ENCODE measurements around the gene ALAD.
"Not testable (repeated sequence)": the region's sequence is repeated elsewhere in the genome, so short reads cannot be mapped to it uniquely, and the experiment has no call there.

The ALAD gene

DNA sequence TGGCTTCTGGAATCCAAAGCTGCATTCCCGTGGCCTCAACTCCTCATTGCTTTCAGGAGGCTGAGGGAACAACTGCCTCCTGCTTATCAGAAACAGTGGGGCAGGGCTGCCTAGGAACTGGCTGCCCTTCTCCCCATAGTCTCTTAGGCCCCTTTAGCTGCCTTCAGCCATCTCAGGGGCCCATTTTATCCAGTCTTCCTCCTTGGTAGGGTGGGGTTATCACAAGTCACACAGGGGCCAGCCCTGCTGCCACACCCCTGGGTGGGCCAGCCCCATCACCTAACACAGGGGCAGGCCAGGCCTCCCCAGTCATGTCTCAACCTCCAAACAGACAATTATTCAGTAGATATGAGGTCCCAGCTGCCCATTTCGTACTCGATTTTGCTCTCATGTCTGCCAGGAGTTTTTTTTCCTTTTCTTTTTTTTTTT is 3.9 kb downstream of the ALAD start:
- DNase-seq = no peak

DNA sequence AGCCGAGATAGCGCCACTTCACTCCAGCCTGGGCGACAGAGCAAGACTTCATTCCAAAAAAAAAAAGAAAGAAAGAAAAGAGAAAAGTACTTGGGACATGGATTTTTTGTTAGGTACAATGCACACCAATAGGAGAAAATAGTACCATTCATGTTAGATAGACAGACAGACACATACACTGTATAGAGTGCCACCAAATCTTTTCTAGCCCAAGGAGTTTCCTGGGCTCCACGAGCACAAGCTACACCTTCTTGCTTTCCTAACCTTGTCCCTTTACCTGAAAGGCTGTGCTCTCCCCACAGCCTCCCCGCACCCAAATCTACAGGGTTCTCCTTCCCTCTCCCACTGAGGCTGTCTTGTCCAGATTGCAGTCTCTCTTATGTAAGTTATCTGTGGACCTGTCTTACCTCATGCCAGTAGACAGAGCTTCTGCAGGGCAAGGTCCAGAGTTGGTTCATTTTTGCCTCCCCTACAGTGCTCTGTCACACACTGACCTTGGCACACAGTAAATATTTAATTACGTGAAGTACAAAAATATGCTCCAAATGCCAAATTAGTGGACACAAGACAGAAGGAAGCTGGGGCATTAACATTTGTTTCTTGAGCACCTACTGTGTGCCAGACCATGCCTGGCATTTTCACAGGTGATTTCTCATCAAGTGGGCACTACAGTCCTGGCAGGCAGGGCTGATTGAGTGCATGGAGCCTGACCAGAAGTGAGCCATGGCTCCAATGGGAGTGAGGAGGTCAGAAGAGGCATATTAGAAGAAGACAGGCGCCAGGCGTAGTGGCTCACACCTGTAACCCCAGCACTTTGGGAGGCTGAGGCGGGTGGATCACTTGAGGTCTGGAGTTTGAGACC is 5.9 kb downstream of the ALAD start:
- DNase-seq = no peak

DNA sequence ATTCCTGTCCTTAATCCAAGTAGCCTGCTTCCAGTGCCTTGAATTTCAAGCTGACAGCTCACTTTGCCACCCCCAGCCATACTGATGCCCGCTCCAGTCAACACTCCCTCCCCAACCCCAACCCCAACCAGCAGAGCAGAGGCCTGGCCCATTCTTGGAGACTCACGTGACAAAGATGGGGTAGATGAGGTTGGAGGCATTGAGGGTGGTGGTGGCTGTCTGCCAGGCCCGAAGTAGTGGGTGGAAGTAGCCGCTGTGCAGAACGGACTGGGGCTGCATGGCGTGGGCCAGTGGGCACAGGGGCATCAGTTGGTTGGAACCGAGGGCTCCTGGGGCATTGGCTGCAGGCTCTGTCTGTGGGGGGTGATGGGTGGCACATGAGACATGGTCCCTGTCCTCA is 7.8 kb downstream of the ALAD start:
- DNase-seq = no peak

DNA sequence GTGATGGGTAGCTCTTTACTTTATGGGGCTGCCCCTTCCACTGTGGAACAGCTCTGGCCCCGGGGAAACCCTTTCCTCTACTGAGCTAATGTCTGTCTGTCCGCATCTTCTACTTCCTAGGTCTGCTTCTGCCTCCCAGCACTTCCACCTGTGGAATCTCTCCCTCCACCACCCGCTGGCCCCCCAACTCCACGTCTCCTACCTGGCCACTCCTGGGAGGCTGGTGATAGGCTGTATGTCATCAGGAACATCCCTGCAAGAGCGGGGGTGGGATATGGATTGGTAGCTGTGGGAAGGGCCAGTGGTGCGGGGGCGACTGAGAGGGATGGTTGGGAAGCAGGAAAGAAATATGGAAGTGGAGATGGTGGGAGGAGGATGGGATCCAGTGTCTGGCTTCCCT is 9.2 kb downstream of the ALAD start:
- no peak for DNase-seq

DNA sequence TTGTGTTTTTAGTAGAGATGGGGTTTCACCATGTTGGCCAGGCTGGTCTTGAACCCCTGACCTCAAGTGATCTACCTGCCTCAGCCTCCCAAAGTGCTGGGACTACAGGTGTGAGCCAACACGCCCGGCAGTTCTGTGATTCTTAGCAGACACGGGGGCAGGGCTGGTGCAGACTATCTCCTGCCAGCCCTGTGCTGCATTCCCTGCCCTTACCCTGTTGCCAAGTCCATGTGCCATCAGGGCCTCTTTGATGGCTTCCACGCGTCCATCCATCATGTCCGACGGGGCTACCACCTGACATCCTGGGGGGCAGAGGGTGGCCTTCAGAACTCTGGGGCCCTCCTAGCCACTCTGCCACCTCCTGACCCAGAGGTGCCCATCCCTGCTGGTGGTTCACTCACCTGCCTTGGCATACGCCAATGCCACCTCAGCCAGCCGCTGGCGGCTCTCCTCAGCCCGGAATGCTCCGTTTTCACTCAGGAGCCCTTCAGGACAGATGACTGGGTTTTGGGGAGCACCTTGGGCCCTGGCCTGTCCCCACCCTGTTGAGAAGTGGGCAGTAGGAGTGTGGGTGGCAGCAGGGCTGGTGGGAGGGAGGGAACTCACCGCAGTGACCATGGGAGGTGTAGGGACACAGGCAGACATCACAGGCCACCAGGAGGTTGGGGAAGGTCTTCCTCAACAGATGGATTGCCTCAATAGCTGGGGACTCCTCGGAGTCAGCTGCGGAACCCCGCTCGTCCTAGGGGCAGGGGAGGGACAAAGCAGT is 10.7 kb downstream of the ALAD start:
- DNase-seq = no peak

DNA sequence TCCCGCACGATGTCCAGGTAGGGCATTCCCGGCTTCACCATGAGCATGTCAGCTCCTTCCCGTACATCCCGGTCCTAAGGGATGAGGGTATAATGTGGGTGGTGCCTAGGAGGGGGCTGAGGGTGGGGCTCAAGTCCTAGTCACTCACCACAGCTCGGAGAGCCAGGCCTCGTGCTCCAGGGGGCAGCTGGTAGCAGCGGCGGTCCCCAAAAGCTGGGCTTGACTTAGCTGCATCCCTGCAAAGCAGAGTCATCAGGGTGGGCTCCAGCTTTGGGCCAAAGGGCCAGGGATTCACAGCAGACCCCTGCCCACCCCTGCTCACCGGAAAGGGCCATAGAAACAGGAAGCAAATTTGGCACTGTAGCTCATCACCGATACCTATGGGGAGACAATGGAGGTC is 11.6 kb downstream of the ALAD start:
- DNase-seq = no peak

DNA sequence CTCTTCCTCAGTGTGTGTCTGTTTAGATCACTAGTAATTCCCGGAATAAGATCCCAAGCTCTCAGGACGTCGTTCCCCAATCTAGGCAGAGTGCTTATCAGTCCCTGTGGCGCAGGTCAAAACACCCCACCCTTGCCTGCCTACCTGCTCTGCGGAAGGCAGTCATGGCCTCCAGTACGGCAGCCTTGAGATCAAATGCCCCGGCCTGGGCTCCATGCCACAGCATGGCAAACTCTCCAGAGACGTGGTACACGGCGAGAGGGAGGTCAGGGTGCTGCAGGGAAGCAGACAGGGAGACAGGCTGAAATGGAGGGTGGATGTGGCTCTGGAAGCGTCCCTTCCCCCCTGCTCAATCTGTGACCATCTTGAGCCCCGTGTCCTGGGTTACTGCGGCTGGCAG is 12.3 kb downstream of the ALAD start:
- DNase-seq = no peak

DNA sequence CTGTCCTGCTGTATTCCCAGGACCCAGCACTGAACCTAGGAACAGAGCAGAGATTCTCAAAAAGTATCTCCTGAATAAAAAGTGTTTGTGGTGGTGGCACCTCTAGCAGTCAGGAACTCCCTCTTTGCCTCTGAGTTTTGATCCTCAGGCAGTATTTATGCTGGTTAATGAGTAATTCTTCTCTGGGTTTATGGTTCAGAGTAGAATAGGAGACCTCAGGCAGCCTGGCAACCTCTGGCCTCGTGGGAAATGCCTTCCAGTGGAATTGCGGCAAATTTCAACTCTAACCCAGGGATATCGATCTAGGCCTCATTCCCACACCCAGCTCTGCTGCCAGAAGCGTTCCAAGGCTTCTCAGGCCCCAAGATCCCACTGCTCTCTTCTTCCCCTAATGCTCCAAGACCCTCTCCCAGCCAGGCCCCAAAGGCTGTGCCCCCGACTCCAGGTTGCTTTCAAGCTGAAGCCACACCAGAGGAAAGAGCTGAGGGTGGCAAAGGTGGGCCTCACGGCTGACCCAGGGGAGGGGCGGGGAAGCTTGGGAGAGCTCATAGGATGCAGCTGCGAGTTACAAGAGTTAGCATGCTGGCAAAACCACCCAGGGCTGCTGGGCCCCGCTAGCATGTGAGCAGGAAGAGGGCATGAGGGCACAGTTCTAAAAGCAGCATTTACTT is 13.4 kb downstream of the ALAD start:
- no peak for DNase-seq

DNA sequence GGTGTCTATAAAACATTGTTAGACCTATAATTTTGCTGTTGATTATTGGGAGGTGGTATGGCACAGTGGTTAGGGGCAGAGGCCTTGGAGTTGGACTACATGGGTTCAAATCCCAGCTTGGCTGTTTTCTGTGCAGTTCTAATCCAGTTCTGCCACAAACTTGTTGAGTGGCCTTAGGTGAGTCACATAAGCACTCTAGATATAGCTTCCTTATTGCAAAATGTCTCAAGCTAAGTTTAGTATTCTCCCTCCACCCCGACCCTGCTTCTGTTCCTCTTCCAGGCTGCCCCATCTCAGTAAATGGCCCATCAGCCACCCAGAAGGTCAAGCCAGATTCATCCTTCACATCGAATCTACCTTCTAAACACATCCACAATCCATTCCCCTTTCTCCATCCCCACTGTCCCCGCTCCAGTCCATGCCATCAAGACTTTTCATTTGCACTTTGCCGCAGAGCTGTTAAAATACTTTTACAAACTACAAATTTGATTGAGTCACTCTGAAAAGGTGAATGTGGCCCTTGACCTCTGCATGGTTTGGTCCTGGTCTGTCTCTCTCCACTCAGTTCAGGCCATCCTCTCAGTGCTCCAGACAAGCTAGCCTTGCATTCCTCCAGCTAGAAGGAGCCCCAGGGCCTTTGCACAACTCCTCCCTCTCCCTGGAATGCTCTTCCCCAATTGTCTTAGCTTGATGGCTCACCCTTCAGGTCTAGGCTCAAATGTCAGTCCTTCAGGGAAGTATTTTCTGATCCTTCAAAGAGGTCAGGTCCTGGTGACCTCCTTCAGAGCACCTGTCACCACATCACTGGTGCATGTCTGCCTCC is 14.3 kb downstream of the ALAD start:
- no peak for DNase-seq

DNA sequence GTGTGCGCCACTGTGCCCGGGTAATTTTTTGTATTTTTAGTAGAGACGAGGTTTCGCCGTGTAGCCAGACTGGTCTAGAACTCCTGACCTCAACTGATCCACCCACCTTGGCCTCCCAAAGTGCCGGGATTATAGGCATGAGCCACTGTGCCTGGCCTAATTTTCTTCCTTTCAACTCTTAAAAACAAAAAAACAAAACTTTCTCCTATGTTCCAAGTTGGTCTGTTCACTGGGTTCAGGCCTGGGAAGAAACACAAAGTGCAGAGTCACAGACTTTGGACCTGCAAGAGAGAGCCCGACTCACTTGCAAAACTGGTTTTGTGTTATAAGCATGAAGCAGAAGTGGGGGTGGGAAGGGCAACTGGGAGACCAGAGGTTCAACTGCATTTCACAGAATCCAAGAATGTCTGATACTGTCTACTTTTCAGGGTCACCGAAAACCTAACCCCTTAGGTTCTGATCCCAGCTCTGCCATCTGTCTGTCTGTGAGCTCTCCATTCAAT is 19.1 kb downstream of the ALAD start:
- DNase-seq = no peak

DNA sequence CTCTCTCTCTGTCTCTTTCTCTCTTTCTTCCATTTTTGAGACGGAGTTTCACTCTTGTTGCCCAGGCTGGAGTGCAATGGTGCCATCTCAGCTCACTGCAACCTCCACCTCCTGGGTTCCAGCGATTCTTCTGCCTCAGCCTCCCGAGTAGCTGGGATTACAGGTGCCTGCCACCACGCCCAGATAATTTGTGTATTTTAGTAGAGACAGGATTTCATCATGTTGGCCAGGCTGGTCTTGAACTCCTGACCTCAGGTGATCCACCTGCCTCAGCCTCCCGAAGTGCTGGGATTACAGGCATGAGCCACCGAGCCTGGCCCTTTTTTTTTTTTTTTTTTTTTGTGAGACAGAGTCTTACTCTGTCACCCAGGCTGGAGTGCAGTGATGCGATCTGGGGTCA is 19.6 kb downstream of the ALAD start:
- DNase-seq = not testable (repeated sequence)

DNA sequence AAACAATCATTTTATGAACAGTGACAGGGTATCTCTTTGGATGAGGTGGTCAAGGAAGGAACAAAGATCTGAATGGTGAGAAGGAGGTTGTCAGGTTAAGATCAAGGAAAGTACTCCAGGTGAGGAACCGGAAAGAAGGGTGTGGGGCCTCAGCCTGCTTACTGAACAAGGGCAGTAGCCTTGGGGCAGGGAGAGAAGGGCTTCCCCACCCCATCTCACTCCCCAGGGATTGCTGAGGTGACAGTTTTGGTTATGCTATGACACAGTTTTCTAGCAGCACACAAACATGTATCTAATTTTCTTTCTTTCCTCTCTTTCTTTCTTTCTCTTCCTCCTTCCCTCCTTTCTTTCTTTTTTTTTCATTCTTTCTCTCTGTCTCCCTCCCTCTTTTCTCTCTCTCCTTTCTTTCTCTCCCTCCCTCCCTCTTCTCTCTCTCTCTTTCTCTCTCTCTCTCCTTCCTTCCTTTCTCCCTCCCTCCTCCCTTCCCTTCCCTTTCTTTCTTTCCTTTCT is 20.2 kb downstream of the ALAD start:
- DNase-seq = no peak

DNA sequence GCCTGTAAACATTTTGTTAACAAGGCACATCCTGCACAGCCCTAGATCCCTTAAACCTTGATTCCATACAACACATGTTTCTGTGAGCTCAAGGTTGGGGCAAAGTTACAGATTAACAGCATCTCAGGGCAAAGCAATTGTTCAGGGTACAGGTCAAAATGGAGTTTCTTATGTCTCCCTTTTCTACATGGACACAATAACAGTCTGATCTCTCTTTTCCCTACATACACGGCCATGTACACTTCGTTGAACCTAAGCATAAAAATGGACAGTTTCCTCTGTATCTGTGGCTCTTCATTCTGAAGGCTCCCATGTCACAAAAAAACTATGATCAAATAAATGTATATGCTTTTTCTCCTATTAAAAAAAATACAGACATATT is 21.3 kb downstream of the ALAD start:
- not testable (repeated sequence) for DNase-seq

DNA sequence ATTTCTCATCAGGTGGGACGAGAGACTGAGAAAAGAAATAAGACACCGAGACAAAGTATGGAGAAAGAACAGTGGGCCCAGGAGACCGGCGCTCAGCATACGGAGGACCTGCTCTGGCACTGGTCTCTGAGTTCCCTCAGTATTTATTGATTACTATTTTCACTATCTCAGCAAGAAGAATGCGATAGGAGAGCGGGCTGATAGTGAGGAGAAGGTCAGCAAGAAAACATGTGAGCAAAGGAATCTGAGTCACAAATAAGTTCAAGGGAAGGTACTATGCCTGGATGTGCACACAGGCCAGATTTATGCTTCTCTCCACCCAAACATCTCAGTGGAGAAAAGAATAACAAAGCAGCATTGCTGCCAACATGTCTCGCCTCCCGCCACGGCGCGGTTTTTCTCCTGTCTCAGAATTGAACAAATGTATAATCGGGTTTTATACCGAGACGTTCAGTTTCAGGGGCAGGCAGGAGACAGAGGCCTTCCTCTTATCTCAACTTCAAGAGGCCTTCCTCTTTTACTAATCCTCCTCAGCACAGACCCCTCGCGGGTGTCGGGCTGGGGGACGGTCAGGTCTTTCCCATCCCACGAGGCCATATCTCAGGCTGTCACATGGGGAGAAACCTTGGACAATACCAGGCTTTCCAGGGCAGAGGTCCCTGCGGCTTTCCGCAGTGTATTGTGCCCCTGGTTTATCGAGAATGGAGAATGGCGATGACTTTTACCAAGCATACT is 21.8 kb downstream of the ALAD start:
- not testable (repeated sequence) for DNase-seq

DNA sequence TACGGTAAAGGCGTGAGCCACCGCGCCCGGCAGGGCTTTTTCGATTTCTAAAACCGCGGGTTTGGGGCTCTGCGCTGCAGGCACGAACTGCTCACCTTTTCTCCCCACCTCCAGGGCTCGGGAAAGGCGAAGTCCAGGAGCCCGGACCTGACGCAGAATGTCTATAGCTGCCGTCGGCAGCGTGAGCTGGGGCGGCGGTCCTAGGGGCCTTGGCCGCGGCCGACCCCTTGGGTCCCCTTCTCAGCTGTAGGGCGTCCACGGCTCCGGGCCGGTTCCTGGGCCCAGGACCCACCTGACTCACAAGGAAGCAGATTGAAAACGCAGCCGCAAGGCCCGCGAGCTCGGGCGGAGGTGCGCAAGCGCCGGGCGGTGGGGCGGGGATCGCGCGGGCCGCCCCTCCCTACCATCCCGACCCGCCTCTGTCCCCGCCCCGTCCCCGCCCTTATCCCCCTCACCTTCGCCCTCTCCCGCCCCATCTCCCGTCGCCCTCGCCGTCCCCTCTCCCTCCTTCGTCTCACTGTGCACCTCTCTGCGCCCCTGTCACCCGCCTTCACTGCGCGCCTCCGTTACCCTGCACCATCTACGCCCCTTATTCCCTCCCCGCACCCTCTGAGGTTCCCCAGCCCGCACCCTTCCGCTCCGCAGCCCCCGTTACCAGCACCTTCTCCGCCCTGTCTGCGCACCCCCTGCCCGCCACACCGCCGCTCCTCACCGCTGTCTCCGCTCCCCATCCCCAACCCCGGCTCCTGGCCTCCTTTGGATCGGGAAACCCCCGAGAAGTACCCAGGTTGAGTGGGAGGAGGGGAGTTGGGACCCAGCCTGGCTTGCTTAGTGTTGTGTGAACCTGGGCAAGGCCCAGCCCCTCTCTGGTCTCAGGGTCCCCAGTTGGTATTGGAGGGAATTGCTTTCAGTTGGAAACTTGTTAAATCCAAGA is 24.2 kb downstream of the ALAD start, which contains the start of gene HDHD3:
HDHD3 (minus strand) TSS at position 353 of the 934 bp plus-strand sequence. CDS start 2,632 bp downstream, outside the sequence.
- DNase-seq = peak; percentile 55 to 71

DNA sequence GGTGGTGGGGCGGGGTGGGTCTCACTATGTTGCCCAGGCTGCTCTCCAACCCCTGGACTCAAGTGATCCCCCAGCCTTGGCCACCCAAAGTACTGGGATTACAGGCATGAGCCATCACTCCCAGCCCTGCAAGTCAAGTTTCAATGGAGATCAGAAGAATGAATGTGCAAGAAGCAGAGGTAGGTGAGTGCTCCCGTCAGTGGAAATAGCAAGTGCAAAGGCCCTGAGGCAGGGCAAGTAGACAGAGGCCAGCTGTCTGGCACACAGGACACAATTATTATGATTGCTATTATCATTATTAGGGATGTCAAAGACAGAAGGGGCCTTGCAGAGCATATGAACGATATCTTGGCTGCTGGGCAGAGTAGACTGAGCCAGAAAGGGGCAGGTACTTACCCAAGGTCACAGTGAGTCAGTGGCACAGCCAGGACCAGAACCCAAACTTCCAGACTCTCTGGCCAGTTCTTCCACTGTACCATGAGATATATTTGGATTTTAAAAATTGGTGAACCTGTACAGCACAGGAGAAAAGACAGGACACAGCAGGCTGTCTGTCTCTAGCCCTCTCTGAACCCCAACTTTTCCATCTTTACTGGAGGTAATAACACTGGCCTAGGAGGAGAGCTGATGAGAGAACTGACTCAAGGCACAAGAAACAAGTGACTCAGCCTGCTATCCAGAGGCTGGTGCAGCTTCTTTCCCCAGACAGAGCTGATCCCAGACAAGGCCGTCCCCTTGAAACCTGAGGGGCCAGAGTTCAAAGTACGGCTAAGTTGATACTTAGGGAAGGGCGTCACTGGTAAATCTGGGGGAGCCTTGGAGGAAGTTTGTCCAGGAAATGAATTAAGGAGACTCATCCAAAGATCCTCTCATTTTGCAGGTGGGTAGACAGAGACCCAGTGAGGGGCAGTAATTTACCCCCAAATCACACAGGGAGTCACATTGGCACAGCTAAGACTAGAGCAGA is 25.7 kb downstream of the ALAD start:
- no peak for DNase-seq

DNA sequence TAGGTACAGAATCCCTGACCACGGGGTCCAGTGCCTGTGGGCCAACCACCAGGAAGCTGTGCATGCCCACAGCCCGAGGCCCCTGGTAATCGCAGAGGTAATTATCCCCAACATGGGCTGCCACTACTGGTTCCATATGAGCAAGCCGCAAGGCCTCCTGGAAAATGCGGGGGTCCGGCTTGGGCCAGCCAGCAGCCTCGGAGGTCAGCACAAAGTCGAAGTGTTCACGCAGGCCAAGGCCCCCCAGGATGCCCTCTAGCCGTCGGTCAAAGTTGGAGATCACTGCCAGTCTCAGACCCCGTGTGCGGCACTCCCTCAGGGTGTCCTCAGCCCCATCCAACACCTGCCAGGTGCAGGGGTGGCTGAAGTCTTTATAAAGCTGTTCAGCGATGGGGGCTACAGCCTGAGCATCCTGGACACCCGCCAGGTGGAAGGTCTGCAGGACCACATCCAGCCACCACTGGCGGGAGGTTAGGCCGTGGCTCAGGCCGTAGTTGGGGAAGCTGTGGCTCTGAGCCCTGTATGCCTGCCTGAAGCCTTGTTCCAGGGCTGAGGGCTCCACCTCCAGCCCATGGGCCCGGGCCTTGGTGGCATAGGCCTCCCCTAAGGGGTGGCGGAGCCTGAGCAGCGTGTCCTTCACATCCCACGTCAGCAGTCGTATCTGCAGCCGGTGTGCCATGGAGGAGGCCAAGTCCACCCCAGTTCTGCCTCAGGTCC is 27.2 kb downstream of the ALAD start:
- DNase-seq = no peak

DNA sequence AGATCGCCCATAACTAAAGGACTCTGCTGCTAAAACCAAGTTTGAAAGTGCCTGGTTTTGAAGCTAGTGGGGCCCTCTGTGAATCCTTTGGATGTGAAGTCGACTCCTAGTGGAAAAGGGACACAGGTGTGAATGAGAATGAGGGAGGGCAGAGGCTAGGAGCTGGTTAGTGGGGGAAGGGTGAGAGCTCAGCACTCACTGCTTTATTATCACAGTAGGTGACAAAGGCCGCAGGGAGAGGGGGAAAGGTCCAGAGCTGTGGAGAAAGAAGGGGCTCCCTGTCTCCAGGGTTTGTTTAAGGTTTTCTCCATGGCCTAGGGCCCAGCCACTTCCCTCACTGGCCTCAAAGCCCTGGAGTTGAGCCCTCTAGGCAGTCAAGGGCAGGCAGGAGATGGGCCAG is 27.8 kb downstream of the ALAD start:
- no peak for DNase-seq

All from SHP77 (cell line).